ENCODE results near the gene ZNF823.

DNA sequence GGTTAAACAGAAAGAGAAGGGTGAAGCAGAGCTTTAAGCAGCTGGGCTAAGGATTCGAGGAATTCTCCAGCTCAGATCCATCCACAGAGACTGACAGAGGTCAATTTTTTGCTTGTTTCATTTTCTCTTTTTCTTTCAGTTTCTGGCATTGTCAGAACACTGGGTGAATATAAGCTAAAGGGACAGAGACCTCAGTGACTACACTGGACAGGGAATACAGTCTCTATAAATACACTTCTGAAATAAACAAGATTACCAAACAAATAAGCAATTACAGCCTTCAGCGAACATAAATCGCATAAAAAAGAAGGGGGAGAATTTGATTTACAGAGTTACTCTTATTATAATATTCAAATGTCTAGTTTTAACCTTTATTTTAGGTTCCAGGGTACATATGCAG, 24.4 kb upstream of the ZNF823 start:
- TF ChIP-seq, protein P1, sequence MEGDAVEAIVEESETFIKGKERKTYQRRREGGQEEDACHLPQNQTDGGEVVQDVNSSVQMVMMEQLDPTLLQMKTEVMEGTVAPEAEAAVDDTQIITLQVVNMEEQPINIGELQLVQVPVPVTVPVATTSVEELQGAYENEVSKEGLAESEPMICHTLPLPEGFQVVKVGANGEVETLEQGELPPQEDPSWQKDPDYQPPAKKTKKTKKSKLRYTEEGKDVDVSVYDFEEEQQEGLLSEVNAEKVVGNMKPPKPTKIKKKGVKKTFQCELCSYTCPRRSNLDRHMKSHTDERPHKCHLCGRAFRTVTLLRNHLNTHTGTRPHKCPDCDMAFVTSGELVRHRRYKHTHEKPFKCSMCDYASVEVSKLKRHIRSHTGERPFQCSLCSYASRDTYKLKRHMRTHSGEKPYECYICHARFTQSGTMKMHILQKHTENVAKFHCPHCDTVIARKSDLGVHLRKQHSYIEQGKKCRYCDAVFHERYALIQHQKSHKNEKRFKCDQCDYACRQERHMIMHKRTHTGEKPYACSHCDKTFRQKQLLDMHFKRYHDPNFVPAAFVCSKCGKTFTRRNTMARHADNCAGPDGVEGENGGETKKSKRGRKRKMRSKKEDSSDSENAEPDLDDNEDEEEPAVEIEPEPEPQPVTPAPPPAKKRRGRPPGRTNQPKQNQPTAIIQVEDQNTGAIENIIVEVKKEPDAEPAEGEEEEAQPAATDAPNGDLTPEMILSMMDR (IDR thresholded peaks at IDR 0.05; ENCODE audit: low read length), result no peak
- TF ChIP-seq EZH2 (IDR thresholded peaks at IDR 0.05; ENCODE audit: borderline replicate concordance, low read length), result no peak

All from OCI-LY1 (cell line).